A549 (cell line): ENCODE results near the gene SPTBN4. TPM values are rescaled to one million over a fixed set of nuclear protein-coding genes. Genes with fewer than 3 reads are reported as not detected.
A peak's percentile ranks its signal among the peaks of the same experiment; 100 is the strongest.

Experiments
- ATAC-seq, 2 experiments: fragments of 200-7000 bp in 1 of 2; fragments of >200 bp in 1 of 2; cut with Nextera tagmentation in 1 of 2; cut with Tn5 transposase in 1 of 2; 3 replicates each; pipeline versions ENCODE4 v1.8.0 to v1.9.1; 2018 to 2020; ENCODE audit warnings: mild to moderate bottlenecking in 1 of 2, moderate library complexity in 1 of 2
- CTCF ChIA-PET: fragments of 300-600 bp; sonication (Branson Sonifier 250); formaldehyde crosslinking; extraction: SDS; loops from one replicate; lab custom pipeline; 2021; ENCODE audit warnings: antibody characterized with exemption, inconsistent platforms; lab: Yijun Ruan, JAX
- POLR2A ChIA-PET: fragments of 350-600 bp; formaldehyde crosslinking; extraction: SDS; loops from one replicate; lab custom pipeline; 2021; ENCODE audit warnings: antibody characterized with exemption, inconsistent platforms; lab: Yijun Ruan, JAX
- DNase-seq, 2 experiments: peaks; one replicate each; pipeline versions ENCODE4 v3.0.0 to v3.0.0-alpha.2; 2011 to 2016; ENCODE audit warnings: low read depth in 1 of 2, low spot score in 1 of 2
- FAIRE-seq: peaks from 2 replicates; lab custom pipeline; 2011; peaks lifted over from hg19 to GRCh38; lab: Jason Lieb, UNC
- H3K27ac ChIP-seq, 2 experiments: fragments of >200 bp; sonication (Bioruptor Twin); formaldehyde crosslinking; 3 replicates each; pipeline ENCODE4 v1.5.1; 2016 to 2017
- H3K4me1 ChIP-seq: fragments of >200 bp; sonication (Bioruptor Twin); formaldehyde crosslinking; 3 replicates; pipeline ENCODE4 v1.6.1; 2016
- H3K4me2 ChIP-seq: fragments of >200 bp; sonication (Bioruptor Twin); formaldehyde crosslinking; 3 replicates; pipeline ENCODE4 v1.6.1; 2016
- H3K4me3 ChIP-seq: fragments of >200 bp; sonication (Bioruptor Twin); formaldehyde crosslinking; 3 replicates; pipeline ENCODE4 v1.5.1; 2016
- H3K9me3 ChIP-seq: fragments of >200 bp; sonication (Bioruptor Twin); formaldehyde crosslinking; 3 replicates; pipeline ENCODE4 v1.6.1; 2016
- CBX2 ChIP-seq: fragments of 200-600 bp; sonication (generic); IDR thresholded peaks from 2 replicates; pipeline ENCODE4 v1.6.1; 2016; ENCODE audit warnings: low read depth, mild to moderate bottlenecking, borderline replicate concordance
- CEBPB ChIP-seq, 2 experiments: fragments of >200 bp in 1 of 2; sonication (Bioruptor Twin) in 1 of 2; formaldehyde crosslinking in 1 of 2; IDR thresholded peaks; 2 replicates each; pipeline ENCODE4 v1.6.1; 2012 to 2016
- CHD4 ChIP-seq: fragments of 200-600 bp; sonication (generic); IDR thresholded peaks from 2 replicates; pipeline ENCODE4 v1.6.1; 2016; ENCODE audit warnings: antibody characterized with exemption, mild to moderate bottlenecking, borderline replicate concordance
- EHF ChIP-seq: fragments of 250-450 bp; sonication (Bioruptor Pico); IDR thresholded peaks from 2 replicates; pipeline ENCODE4 v1.5.0; 2020; ENCODE audit warnings: mild to moderate bottlenecking
- EHMT2 ChIP-seq: fragments of 200-600 bp; sonication (generic); IDR thresholded peaks from 2 replicates; pipeline ENCODE4 v1.6.1; 2016; ENCODE audit warnings: antibody characterized with exemption, low read depth, mild to moderate bottlenecking, moderate library complexity
- EP300 ChIP-seq, 2 experiments: fragments of >200 bp; sonication (Bioruptor Twin); formaldehyde crosslinking; IDR thresholded peaks; 2 replicates in 1 of 2; 3 replicates in 1 of 2; pipeline ENCODE4 v1.6.1; 2016 to 2017
- FOSB ChIP-seq: fragments of 250-450 bp; sonication (Bioruptor Pico); IDR thresholded peaks from 2 replicates; pipeline ENCODE4 v1.5.0; 2020; ENCODE audit warnings: mild to moderate bottlenecking, moderate library complexity
- FOSL2 ChIP-seq, 2 experiments: fragments of 450-650 bp in 1 of 2; fragments of >200 bp in 1 of 2; sonication (Bioruptor Twin) in 1 of 2; formaldehyde crosslinking; IDR thresholded peaks; 2 replicates each; pipeline versions ENCODE4 v1.5.0 to v1.6.1; 2016 to 2020; ENCODE audit warnings: mild to moderate bottlenecking in 1 of 2, moderate library complexity in 1 of 2
- GATA3 ChIP-seq: IDR thresholded peaks from 2 replicates; pipeline ENCODE4 v1.6.1; 2012; ENCODE audit warnings: borderline replicate concordance
- HMGXB4 ChIP-seq: fragments of 250-450 bp; sonication (Bioruptor Pico); IDR thresholded peaks from 2 replicates; pipeline ENCODE4 v1.5.0; 2021; ENCODE audit warnings: mild to moderate bottlenecking, moderate library complexity, borderline replicate concordance
- HOXA7 ChIP-seq: fragments of 250-450 bp; sonication (Bioruptor Pico); IDR thresholded peaks from 2 replicates; pipeline ENCODE4 v1.5.0; 2020; ENCODE audit warnings: mild to moderate bottlenecking, moderate library complexity
- HOXB13 ChIP-seq: fragments of 250-450 bp; sonication (Bioruptor Pico); IDR thresholded peaks from 2 replicates; pipeline ENCODE4 v1.5.0; 2020; ENCODE audit warnings: low read depth, mild to moderate bottlenecking, moderate library complexity
- HOXB5 ChIP-seq: fragments of 250-450 bp; sonication (Bioruptor Pico); IDR thresholded peaks from 2 replicates; pipeline ENCODE4 v1.5.0; 2020; ENCODE audit warnings: mild to moderate bottlenecking, moderate library complexity
- JUN ChIP-seq, 2 experiments: fragments of >200 bp; sonication (Bioruptor Twin); formaldehyde crosslinking; IDR thresholded peaks; 2 replicates in 1 of 2; 3 replicates in 1 of 2; pipeline ENCODE4 v1.6.1; 2016 to 2017
- MAZ ChIP-seq: fragments of 150-350 bp; IDR thresholded peaks from 2 replicates; pipeline ENCODE4 v1.6.1; 2014; ENCODE audit warnings: antibody characterized with exemption, low read depth, low read length, borderline replicate concordance
- MYC ChIP-seq: IDR thresholded peaks from 2 replicates; pipeline ENCODE4 v1.6.1; 2012; ENCODE audit warnings: mild to moderate bottlenecking, inconsistent platforms, low read length, improper control_type of control experiment, borderline replicate concordance
- PHF8 ChIP-seq: fragments of 200-600 bp; sonication (generic); IDR thresholded peaks from 2 replicates; pipeline ENCODE4 v1.6.1; 2016; ENCODE audit warnings: low read depth, mild to moderate bottlenecking, antibody characterized with exemption, moderate library complexity, borderline replicate concordance
- POLR2AphosphoS2 ChIP-seq: conservative IDR thresholded peaks from 2 replicates; pipeline ENCODE4 v1.6.1; 2012; ENCODE audit warnings: low read length, improper control_type of control experiment, inconsistent platforms
- RAD21 ChIP-seq, 2 experiments: fragments of >200 bp in 1 of 2; sonication (Bioruptor Twin) in 1 of 2; formaldehyde crosslinking in 1 of 2; IDR thresholded peaks in 1 of 2; conservative IDR thresholded peaks in 1 of 2; 2 replicates in 1 of 2; 3 replicates in 1 of 2; pipeline ENCODE4 v1.6.1; 2012 to 2018; ENCODE audit warnings: inconsistent platforms in 1 of 2
- RARB ChIP-seq: fragments of 250-450 bp; sonication (Bioruptor Pico); IDR thresholded peaks from 2 replicates; pipeline ENCODE4 v1.8.0; 2021; ENCODE audit warnings: mild to moderate bottlenecking, moderate library complexity
- SMC3 ChIP-seq: fragments of >200 bp; sonication (Bioruptor Twin); formaldehyde crosslinking; IDR thresholded peaks from 3 replicates; pipeline ENCODE4 v1.6.1; 2018; ENCODE audit warnings: inconsistent platforms
- SREBF2 ChIP-seq: fragments of 450-650 bp; IDR thresholded peaks from 2 replicates; pipeline ENCODE4 v1.6.1; 2014; ENCODE audit warnings: mild to moderate bottlenecking, moderate library complexity
- ZC3H11A ChIP-seq: fragments of 450-650 bp; IDR thresholded peaks from 2 replicates; pipeline ENCODE4 v1.6.1; 2014; ENCODE audit warnings: antibody characterized with exemption, mild to moderate bottlenecking
- ZFP36 ChIP-seq: fragments of 450-650 bp; IDR thresholded peaks from 2 replicates; pipeline ENCODE4 v1.6.1; 2014; ENCODE audit warnings: borderline replicate concordance; ENCODE audit not compliant: partially characterized antibody
- WGBS: methylation state at CpG from one replicate; pipeline ENCODE4 v1.1.6; 2017; ENCODE audit errors: missing lambda C conversion rate; 5-methylcytosine and 5-hydroxymethylcytosine counted together
- polyA plus RNA-seq, 4 experiments: library from polyadenylated mRNA; depleted of rRNA in 3 of 4; stranded (reverse); fragments of >200 nt; fragmentation: RNase III in 1 of 4; extraction: RNeasy Plus Mini Kit Qiagen cat#74134 plus additional on column Dnase treatment in 1 of 4; gene quantifications; 2 replicates in 3 of 4; 3 replicates in 1 of 4; pipeline ENCODE4 v1.2.3, GENCODE V29; 2011 to 2017
- TF ChIP-seq, protein P1 (sequence below): fragments of >200 bp; sonication (Bioruptor Twin); formaldehyde crosslinking; IDR thresholded peaks from 3 replicates; pipeline ENCODE4 v1.5.1; 2016
- TF ChIP-seq, protein P2 (sequence below): IDR thresholded peaks from 2 replicates; pipeline ENCODE4 v1.6.1; 2012
- TF ChIP-seq, protein P3 (sequence below): IDR thresholded peaks from 2 replicates; pipeline ENCODE4 v1.6.1; 2012
- TF ChIP-seq, protein P4 (sequence below): fragments of 250-450 bp; sonication (Bioruptor Pico); IDR thresholded peaks from 2 replicates; pipeline ENCODE4 v1.5.0; 2020; ENCODE audit warnings: low read depth, mild to moderate bottlenecking, moderate library complexity

Gene SPTBN4
- polyA plus RNA-seq, 2 of the 4 experiments (the other 2 are of a cell fraction), result 1.4 to 2.2 TPM

GRCh38 chr19:40533508-40533907 lies 66.7 kb downstream of the SPTBN4 start:
- no peak overlapping the region for H3K27ac ChIP-seq
- FAIRE-seq (peak; percentile 80), ATAC-seq (peak in 1 of 2 experiments; percentile 37; a peak in 3 of 6 replicates), DNase-seq (peak; percentile 66 to 80)
- H3K4me2 ChIP-seq, result no peak overlapping the region
- H3K9me3 ChIP-seq, result no peaks in the 10 kb centered on the region
- 64% methylated on average over 2 of the region's 2 CpGs for WGBS
- ChIA-PET POLR2A (no interaction called here), CTCF (interaction anchor here (0.6 to 58.9 kb wide), 25 partner anchors 1 to 611 kb away, joined by 3 to 2247 read pairs (median 8); partner anchors contain the start of genes BLVRB and LTBP4)
- TF ChIP-seq MAZ, result no peak
- TF ChIP-seq, protein P1, sequence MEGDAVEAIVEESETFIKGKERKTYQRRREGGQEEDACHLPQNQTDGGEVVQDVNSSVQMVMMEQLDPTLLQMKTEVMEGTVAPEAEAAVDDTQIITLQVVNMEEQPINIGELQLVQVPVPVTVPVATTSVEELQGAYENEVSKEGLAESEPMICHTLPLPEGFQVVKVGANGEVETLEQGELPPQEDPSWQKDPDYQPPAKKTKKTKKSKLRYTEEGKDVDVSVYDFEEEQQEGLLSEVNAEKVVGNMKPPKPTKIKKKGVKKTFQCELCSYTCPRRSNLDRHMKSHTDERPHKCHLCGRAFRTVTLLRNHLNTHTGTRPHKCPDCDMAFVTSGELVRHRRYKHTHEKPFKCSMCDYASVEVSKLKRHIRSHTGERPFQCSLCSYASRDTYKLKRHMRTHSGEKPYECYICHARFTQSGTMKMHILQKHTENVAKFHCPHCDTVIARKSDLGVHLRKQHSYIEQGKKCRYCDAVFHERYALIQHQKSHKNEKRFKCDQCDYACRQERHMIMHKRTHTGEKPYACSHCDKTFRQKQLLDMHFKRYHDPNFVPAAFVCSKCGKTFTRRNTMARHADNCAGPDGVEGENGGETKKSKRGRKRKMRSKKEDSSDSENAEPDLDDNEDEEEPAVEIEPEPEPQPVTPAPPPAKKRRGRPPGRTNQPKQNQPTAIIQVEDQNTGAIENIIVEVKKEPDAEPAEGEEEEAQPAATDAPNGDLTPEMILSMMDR, result peak; percentile 54
- no peak for TF ChIP-seq GATA3
- TF ChIP-seq RAD21 (conservative IDR thresholded peaks at IDR 0.05 in 1 of 2, IDR thresholded peaks at IDR 0.05 in 1 of 2), result peak; percentile 20 to 43; a peak in 2 of 5 replicates
- TF ChIP-seq HOXA7 (CRISPR knock-in tag), result no peak
- TF ChIP-seq CEBPB (IDR thresholded peaks at IDR 0.05), result no peak
- TF ChIP-seq, protein P2, sequence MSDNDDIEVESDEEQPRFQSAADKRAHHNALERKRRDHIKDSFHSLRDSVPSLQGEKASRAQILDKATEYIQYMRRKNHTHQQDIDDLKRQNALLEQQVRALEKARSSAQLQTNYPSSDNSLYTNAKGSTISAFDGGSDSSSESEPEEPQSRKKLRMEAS, result no peak
- TF ChIP-seq ZFP36, result no peak
- TF ChIP-seq CBX2, result no peak
- no peak for TF ChIP-seq RARB
- TF ChIP-seq PHF8, result no peak
- TF ChIP-seq, protein P3, sequence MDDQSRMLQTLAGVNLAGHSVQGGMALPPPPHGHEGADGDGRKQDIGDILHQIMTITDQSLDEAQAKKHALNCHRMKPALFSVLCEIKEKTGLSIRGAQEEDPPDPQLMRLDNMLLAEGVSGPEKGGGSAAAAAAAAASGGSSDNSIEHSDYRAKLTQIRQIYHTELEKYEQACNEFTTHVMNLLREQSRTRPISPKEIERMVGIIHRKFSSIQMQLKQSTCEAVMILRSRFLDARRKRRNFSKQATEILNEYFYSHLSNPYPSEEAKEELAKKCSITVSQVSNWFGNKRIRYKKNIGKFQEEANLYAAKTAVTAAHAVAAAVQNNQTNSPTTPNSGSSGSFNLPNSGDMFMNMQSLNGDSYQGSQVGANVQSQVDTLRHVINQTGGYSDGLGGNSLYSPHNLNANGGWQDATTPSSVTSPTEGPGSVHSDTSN, result no peak
- no peak for TF ChIP-seq JUN (IDR thresholded peaks at IDR 0.05)
- TF ChIP-seq HMGXB4 (CRISPR knock-in tag), result 0 out of 2 replicates have a peak, but pooled peaks have one; percentile 57
- peak; percentile 25; the same call in 2 of the 3 replicates for TF ChIP-seq SMC3
- no peak for TF ChIP-seq MYC
- TF ChIP-seq EHF (CRISPR knock-in tag), result no peak
- TF ChIP-seq EP300 (IDR thresholded peaks at IDR 0.05), result no peak
- TF ChIP-seq, protein P4, sequence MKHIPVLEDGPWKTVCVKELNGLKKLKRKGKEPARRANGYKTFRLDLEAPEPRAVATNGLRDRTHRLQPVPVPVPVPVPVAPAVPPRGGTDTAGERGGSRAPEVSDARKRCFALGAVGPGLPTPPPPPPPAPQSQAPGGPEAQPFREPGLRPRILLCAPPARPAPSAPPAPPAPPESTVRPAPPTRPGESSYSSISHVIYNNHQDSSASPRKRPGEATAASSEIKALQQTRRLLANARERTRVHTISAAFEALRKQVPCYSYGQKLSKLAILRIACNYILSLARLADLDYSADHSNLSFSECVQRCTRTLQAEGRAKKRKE, result no peak
- no peak for TF ChIP-seq ZC3H11A
- H3K4me1 ChIP-seq, result peaks cover 17% of the 10 kb centered on the region
- H3K4me3 ChIP-seq, result no peak overlapping the region

- FAIRE-seq, result no peak
- peaks cover 17% of the 10 kb centered on the region for H3K4me1 ChIP-seq
- 66% methylated on average over 4 of the region's 4 CpGs for WGBS
- no peak overlapping the region for H3K4me2 ChIP-seq
- CTCF ChIA-PET, result interaction anchor here (0.7 to 58.9 kb wide), 13 partner anchors 0 to 611 kb away, joined by 3 to 2247 read pairs (median 8); partner anchors contain the start of genes BLVRB and LTBP4
- no peak overlapping the region for H3K4me3 ChIP-seq
- DNase-seq, result no peak
- POLR2A ChIA-PET, result no interaction called here
- H3K27ac ChIP-seq, result no peak overlapping the region
- no peak for ATAC-seq
- H3K9me3 ChIP-seq, result no peaks in the 10 kb centered on the region
- TF ChIP-seq, protein P2, result no peak
- TF ChIP-seq, protein P1, result no peak
- no peak for TF ChIP-seq RAD21 (conservative IDR thresholded peaks at IDR 0.05 in 1 of 2, IDR thresholded peaks at IDR 0.05 in 1 of 2)
- no peak for TF ChIP-seq SREBF2
- no peak for TF ChIP-seq EHMT2
- no peak for TF ChIP-seq ZC3H11A
- TF ChIP-seq EP300 (IDR thresholded peaks at IDR 0.05), result no peak
- TF ChIP-seq RARB, result no peak
- TF ChIP-seq ZFP36, result no peak
- TF ChIP-seq FOSB, result no peak
- TF ChIP-seq JUN (IDR thresholded peaks at IDR 0.05), result no peak
- TF ChIP-seq FOSL2 (IDR thresholded peaks at IDR 0.05), result no peak
- TF ChIP-seq FOSL2 (CRISPR knock-in tag; IDR thresholded peaks at IDR 0.05), result no peak
- TF ChIP-seq POLR2AphosphoS2, result no peak
- no peak for TF ChIP-seq HOXB5 (CRISPR knock-in tag)
- no peak for TF ChIP-seq HOXB13 (CRISPR knock-in tag)
- TF ChIP-seq CHD4, result no peak
Observed at GRCh38 chr19:40534148-40534547, 67.3 kb downstream of the SPTBN4 start.
